GM23338 (cell line): ENCODE results near the gene DNAJC6. TPM values are rescaled to one million over a fixed set of nuclear protein-coding genes. Genes with fewer than 3 reads are reported as not detected.

ENCODE experiments used
- ATAC-seq: fragments of 200-7000 bp; cut with Tn5 transposase; 3 replicates; pipeline ENCODE4 v1.9.1; 2020
- DNase-seq: peaks from one replicate; pipeline ENCODE4 v3.0.0-alpha.2; 2015; ENCODE audit warnings: low spot score
- H2AFZ ChIP-seq: fragments of 200-600 bp; sonication (generic); 2 replicates; pipeline ENCODE4 v1.8.0; 2016; ENCODE audit warnings: antibody characterized with exemption, mild to moderate bottlenecking, moderate library complexity
- H3F3A ChIP-seq: fragments of 200-600 bp; sonication (generic); replicated peaks from 2 replicates; pipeline ENCODE4 v1.8.0; 2017; ENCODE audit warnings: antibody characterized with exemption, mixed run types, low read depth
- H3K27ac ChIP-seq: fragments of 200-600 bp; sonication (generic); 2 replicates; pipeline ENCODE4 v1.6.1; 2016; ENCODE audit warnings: low read depth
- H3K27me3 ChIP-seq: fragments of 200-600 bp; sonication (generic); 2 replicates; pipeline ENCODE4 v1.8.0; 2016; ENCODE audit warnings: mild to moderate bottlenecking, mixed run types, moderate library complexity; ENCODE audit not compliant: insufficient read depth
- H3K36me3 ChIP-seq: fragments of 200-600 bp; sonication (generic); 2 replicates; pipeline ENCODE4 v1.8.0; 2016; ENCODE audit warnings: mild to moderate bottlenecking; ENCODE audit not compliant: insufficient read depth
- H3K4me1 ChIP-seq: fragments of 200-600 bp; sonication (generic); 2 replicates; pipeline ENCODE4 v1.8.0; 2016; ENCODE audit warnings: mild to moderate bottlenecking, moderate library complexity; ENCODE audit not compliant: insufficient read depth
- H3K4me2 ChIP-seq: fragments of 200-600 bp; sonication (generic); 2 replicates; pipeline ENCODE4 v1.7.1; 2017; ENCODE audit warnings: mixed run types
- H3K4me3 ChIP-seq: fragments of 200-600 bp; sonication (generic); 2 replicates; pipeline ENCODE4 v1.6.1; 2016; ENCODE audit warnings: mixed run types
- H3K79me2 ChIP-seq: fragments of 200-600 bp; sonication (generic); replicated peaks from 2 replicates; pipeline ENCODE4 v1.8.0; 2017; ENCODE audit warnings: mild to moderate bottlenecking; ENCODE audit not compliant: insufficient read depth
- H3K9me2 ChIP-seq: fragments of 200-600 bp; sonication (generic); 2 replicates; pipeline ENCODE4 v1.8.0; 2017; ENCODE audit not compliant: insufficient read depth
- H4K20me1 ChIP-seq: fragments of 200-600 bp; sonication (generic); replicated peaks from 2 replicates; pipeline ENCODE4 v1.8.0; 2017; ENCODE audit warnings: mild to moderate bottlenecking; ENCODE audit not compliant: insufficient read depth
- H3K27ac Mint-ChIP-seq: 2 replicates; pipeline ENCODE4 v1.8.0; 2020; ENCODE audit warnings: inconsistent platforms, mild to moderate bottlenecking, moderate library complexity, mixed read lengths
- H3K27me3 Mint-ChIP-seq: 3 replicates; pipeline ENCODE4 v1.8.0; 2022; ENCODE audit warnings: low read depth, mild to moderate bottlenecking, moderate library complexity, mixed read lengths, inconsistent platforms; ENCODE audit not compliant: insufficient read depth, poor library complexity
- H3K36me3 Mint-ChIP-seq: 3 replicates; pipeline ENCODE4 v1.8.0; 2021; ENCODE audit warnings: low read depth, mild to moderate bottlenecking, inconsistent platforms, moderate library complexity, mixed read lengths
- H3K4me1 Mint-ChIP-seq: 3 replicates; pipeline ENCODE4 v1.8.0; 2020; ENCODE audit warnings: mild to moderate bottlenecking, inconsistent platforms, mixed read lengths
- H3K4me3 Mint-ChIP-seq: 3 replicates; pipeline ENCODE4 v1.8.0; 2021; ENCODE audit warnings: moderate library complexity, mild to moderate bottlenecking, inconsistent platforms, mixed read lengths
- H3K9me3 Mint-ChIP-seq: 3 replicates; pipeline ENCODE4 v1.8.0; 2020; ENCODE audit warnings: moderate library complexity, mild to moderate bottlenecking, inconsistent platforms, mixed read lengths
- CREB1 ChIP-seq: fragments of 250-450 bp; sonication (Bioruptor Pico); IDR thresholded peaks from 2 replicates; pipeline ENCODE4 v1.5.0; 2020; ENCODE audit warnings: low read depth, mild to moderate bottlenecking, moderate library complexity
- CTCF ChIP-seq, 2 experiments: fragments of 200-600 bp in 1 of 2; sonication (generic) in 1 of 2; conservative IDR thresholded peaks; 2 replicates each; pipeline versions ENCODE4 v1.5.1 to v1.6.1; 2016 to 2017; ENCODE audit warnings: antibody characterized with exemption in 2 of 2, low read depth in 2 of 2, mild to moderate bottlenecking in 2 of 2, moderate library complexity in 1 of 2
- ETS1 ChIP-seq: IDR thresholded peaks from 2 replicates; pipeline ENCODE4 v1.6.1; 2016; ENCODE audit warnings: antibody characterized with exemption
- EZH2 ChIP-seq: fragments of 200-600 bp; sonication (generic); IDR thresholded peaks from one replicate; pipeline ENCODE4 v1.8.0; 2017; ENCODE audit warnings: antibody characterized with exemption, mild to moderate bottlenecking, low read depth; ENCODE audit not compliant: unreplicated experiment
- EZH2phosphoT487 ChIP-seq: fragments of 200-600 bp; sonication (generic); IDR thresholded peaks from one replicate; pipeline ENCODE4 v1.8.1; 2018; ENCODE audit warnings: antibody characterized with exemption; ENCODE audit not compliant: unreplicated experiment
- JUNB ChIP-seq: IDR thresholded peaks from one replicate; pipeline ENCODE4 v1.6.1; 2016; ENCODE audit warnings: antibody characterized with exemption; ENCODE audit not compliant: unreplicated experiment
- NANOG ChIP-seq: IDR thresholded peaks from 2 replicates; pipeline ENCODE4 v1.6.1; 2016; ENCODE audit warnings: antibody characterized with exemption, borderline replicate concordance
- POLR2AphosphoS5 ChIP-seq: IDR thresholded peaks from 2 replicates; pipeline ENCODE4 v1.6.1; 2016; ENCODE audit warnings: antibody characterized with exemption, low read depth
- STAT1 ChIP-seq: IDR thresholded peaks from one replicate; pipeline ENCODE4 v1.6.1; 2016; ENCODE audit warnings: antibody characterized with exemption; ENCODE audit not compliant: unreplicated experiment
- ZNF114 ChIP-seq: fragments of 250-450 bp; sonication (Bioruptor Pico); IDR thresholded peaks from 2 replicates; pipeline ENCODE4 v1.5.0; 2020; ENCODE audit warnings: mild to moderate bottlenecking, moderate library complexity
- ZNF331 ChIP-seq: fragments of 250-450 bp; sonication (Bioruptor Pico); IDR thresholded peaks from 2 replicates; pipeline ENCODE4 v1.5.0; 2020; ENCODE audit warnings: low read depth, mild to moderate bottlenecking, moderate library complexity
- ZNF462 ChIP-seq: fragments of 250-450 bp; sonication (Bioruptor Pico); IDR thresholded peaks from 2 replicates; pipeline ENCODE4 v1.5.0; 2020; ENCODE audit warnings: mild to moderate bottlenecking, moderate library complexity
- polyA plus RNA-seq: library from polyadenylated mRNA; unstranded; fragments of >200 nt; fragmentation: Nextera tagmentation; extraction: Ambion mirVana; gene quantifications from 2 replicates; pipeline ENCODE4 v1.2.1, GENCODE V29; 2016
- total RNA-seq: library from RNA; depleted of rRNA; stranded (reverse); fragments of >200 nt; shearing (Covaris generic); gene quantifications from 2 replicates; pipeline ENCODE4 v1.2.3, GENCODE V29; 2014
- TF ChIP-seq, protein P1 (sequence below): IDR thresholded peaks from one replicate; pipeline ENCODE4 v1.6.1; 2018; ENCODE audit warnings: antibody characterized with exemption; ENCODE audit not compliant: unreplicated experiment

DNAJC6 gene
- total and polyA plus RNA-seq, 2 experiments from 2014 or later: 2.4 to 7.4 TPM

DNA sequence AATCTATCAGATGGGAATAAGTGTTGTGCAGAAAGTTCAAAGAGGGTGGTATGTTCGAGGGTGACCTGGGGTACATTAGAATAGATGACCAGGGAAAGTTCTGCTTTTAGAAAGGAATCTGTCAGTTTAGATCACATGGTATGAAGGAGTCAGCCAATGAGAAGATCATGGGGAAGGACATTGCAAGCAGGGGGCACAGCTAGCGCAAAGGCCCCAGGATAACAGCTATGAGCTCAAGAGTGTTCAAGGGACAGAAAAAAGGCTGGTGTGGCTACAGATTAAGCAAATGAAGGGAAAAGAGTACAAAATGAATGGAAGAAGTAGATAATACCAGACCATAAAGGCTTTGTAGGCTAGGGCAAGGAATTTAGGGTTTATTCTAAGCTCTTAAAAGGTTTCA lies 119.7 kb downstream of the DNAJC6 start:
- Histone ChIP-seq H3K4me2 (no peak overlapping the region), H3K27ac (peak overlapping the region; percentile 29; the same call in 1 of the 2 replicates), H3K79me2 (peaks cover 14% of the 10 kb centered on the region), H3K36me3 (no peaks in the 10 kb centered on the region), H3K4me3 (no peak overlapping the region), H2AFZ (no peak overlapping the region), H3F3A (no peaks in the 10 kb centered on the region), H3K9me2 (no peaks in the 10 kb centered on the region), H3K4me1 (peaks cover 41% of the 10 kb centered on the region), H3K27me3 (no peaks in the 10 kb centered on the region), H4K20me1 (no peaks in the 10 kb centered on the region)
- Mint-ChIP-seq H3K27me3 (no peaks in the 10 kb centered on the region), H3K27ac (no peak overlapping the region; the same call in 1 of the 2 replicates), H3K36me3 (peaks cover 13% of the 10 kb centered on the region), H3K4me1 (peaks cover 46% of the 10 kb centered on the region), H3K4me3 (no peak overlapping the region), H3K9me3 (no peaks in the 10 kb centered on the region)
- no peak for TF ChIP-seq ZNF331 (CRISPR knock-in tag)
- TF ChIP-seq EZH2: no peak
- no peak for TF ChIP-seq JUNB
- TF ChIP-seq EZH2phosphoT487: no peak
- TF ChIP-seq ZNF114: no peak
- no peak for TF ChIP-seq NANOG
- TF ChIP-seq CREB1: no peak
- TF ChIP-seq CTCF (conservative IDR thresholded peaks at IDR 0.05; ENCODE audit: low read depth in 2 of 2): no peak
- no peak for TF ChIP-seq POLR2AphosphoS5
- no peak for TF ChIP-seq STAT1
- TF ChIP-seq ETS1: no peak
- TF ChIP-seq ZNF462 (CRISPR knock-in tag): no peak
- TF ChIP-seq, protein P1, sequence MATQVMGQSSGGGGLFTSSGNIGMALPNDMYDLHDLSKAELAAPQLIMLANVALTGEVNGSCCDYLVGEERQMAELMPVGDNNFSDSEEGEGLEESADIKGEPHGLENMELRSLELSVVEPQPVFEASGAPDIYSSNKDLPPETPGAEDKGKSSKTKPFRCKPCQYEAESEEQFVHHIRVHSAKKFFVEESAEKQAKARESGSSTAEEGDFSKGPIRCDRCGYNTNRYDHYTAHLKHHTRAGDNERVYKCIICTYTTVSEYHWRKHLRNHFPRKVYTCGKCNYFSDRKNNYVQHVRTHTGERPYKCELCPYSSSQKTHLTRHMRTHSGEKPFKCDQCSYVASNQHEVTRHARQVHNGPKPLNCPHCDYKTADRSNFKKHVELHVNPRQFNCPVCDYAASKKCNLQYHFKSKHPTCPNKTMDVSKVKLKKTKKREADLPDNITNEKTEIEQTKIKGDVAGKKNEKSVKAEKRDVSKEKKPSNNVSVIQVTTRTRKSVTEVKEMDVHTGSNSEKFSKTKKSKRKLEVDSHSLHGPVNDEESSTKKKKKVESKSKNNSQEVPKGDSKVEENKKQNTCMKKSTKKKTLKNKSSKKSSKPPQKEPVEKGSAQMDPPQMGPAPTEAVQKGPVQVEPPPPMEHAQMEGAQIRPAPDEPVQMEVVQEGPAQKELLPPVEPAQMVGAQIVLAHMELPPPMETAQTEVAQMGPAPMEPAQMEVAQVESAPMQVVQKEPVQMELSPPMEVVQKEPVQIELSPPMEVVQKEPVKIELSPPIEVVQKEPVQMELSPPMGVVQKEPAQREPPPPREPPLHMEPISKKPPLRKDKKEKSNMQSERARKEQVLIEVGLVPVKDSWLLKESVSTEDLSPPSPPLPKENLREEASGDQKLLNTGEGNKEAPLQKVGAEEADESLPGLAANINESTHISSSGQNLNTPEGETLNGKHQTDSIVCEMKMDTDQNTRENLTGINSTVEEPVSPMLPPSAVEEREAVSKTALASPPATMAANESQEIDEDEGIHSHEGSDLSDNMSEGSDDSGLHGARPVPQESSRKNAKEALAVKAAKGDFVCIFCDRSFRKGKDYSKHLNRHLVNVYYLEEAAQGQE: no peak
- ATAC-seq (no peak), DNase-seq (no peak)
